ES-I3 (cell line): ENCODE results near the gene F2.
"Not testable (repeated sequence)": the region's sequence is repeated elsewhere in the genome, so short reads cannot be mapped to it uniquely, and the experiment has no call there.

ENCODE experiments used
- H3K36me3 ChIP-seq: 2 replicates; pipeline ENCODE4 v1.6.1; 2013; ENCODE audit warnings: mild to moderate bottlenecking, low read length, control low read depth, moderate library complexity; ENCODE audit not compliant: insufficient read depth
- H3K4me1 ChIP-seq: 2 replicates; pipeline ENCODE4 v1.6.1; 2013; ENCODE audit warnings: mild to moderate bottlenecking, control low read depth, low read length; ENCODE audit not compliant: insufficient read depth
- H3K9ac ChIP-seq: 2 replicates; pipeline ENCODE4 v1.6.1; 2013; ENCODE audit warnings: low read depth, mild to moderate bottlenecking, low read length, moderate library complexity
- H3K9me3 ChIP-seq: 2 replicates; pipeline ENCODE4 v1.6.1; 2013; ENCODE audit warnings: mild to moderate bottlenecking, low read length, moderate library complexity; ENCODE audit not compliant: control insufficient read depth, insufficient read depth

Gene F2

GRCh38 chr11:46719048-46719542 lies at the start of gene F2:
Gene F2 (plus strand): TSS chr11:46719213. CDS start chr11:46719236, 23 bp downstream.
- Histone ChIP-seq H3K9ac (no peak within 1 kb of the TSS), H3K4me1 (peaks cover 4% of the 10 kb centered on the region; the same call in 1 of the 2 replicates), H3K9me3 (no peaks in the 10 kb centered on the region), H3K36me3 (no peaks in the 10 kb centered on the region)

DNA sequence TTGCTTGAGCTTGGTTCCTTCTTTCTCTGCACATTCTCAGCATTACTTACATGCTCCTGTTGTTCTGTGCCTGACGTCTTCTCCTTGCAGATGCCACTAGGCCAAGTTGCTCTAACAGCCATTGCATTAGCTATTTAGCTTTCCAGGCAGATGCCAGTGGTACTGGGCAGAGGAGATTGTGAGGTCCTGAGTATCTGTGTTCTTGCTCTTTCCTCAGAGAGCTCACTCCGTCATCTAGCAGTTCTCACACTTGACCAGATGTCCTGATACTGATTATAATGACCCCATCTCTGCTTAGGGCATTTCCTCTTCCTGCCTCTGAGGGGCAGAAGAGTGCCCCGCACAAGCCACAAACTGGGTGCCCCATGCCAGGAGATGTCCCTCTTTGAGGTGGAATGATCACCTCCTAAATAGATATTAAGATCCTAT lies 49.3 kb upstream of the F2 start:
- Histone ChIP-seq H3K9ac (no peak overlapping the region), H3K36me3 (peaks cover 25% of the 10 kb centered on the region), H3K9me3 (no peaks in the 10 kb centered on the region), H3K4me1 (peaks cover 12% of the 10 kb centered on the region)

GRCh38 chr11:46670521-46670920 lies 48.5 kb upstream of the F2 start:
- Histone ChIP-seq H3K4me1 (peaks cover 16% of the 10 kb centered on the region), H3K36me3 (peaks cover 22% of the 10 kb centered on the region)
- H3K9me3 ChIP-seq, H3K9ac ChIP-seq: not testable (repeated sequence)

DNA sequence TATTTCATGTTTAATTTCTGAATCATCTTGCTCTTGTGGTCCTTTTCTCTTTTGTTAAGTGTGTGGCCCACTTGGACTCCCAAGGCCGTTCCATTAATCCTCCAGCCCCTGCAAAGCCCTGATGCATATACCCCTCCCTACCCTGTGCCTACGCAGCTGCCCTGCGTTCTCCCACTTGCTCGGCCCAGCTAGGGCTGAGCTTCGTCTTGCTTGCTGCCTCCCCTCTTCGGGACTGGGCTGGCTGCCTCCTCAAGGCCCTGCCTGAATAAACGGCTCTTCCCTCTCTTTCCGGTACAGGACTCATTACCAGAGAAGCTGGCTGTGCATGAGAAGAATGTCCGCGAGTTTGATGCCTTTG lies 47.1 kb upstream of the F2 start:
- Histone ChIP-seq H3K36me3 (peaks cover 22% of the 10 kb centered on the region), H3K9ac (no peak overlapping the region)

GRCh38 chr11:46672381-46672839 lies 46.6 kb upstream of the F2 start:
- H3K36me3 ChIP-seq, result peaks cover 22% of the 10 kb centered on the region
- no peak overlapping the region for H3K9ac ChIP-seq
- H3K4me1 ChIP-seq, result peaks cover 16% of the 10 kb centered on the region
- H3K9me3 ChIP-seq, result no peaks in the 10 kb centered on the region

More for the DNA sequence above, 47.1 kb upstream of the F2 start:
- Histone ChIP-seq H3K9me3 (no peaks in the 10 kb centered on the region), H3K4me1 (peaks cover 16% of the 10 kb centered on the region)

DNA sequence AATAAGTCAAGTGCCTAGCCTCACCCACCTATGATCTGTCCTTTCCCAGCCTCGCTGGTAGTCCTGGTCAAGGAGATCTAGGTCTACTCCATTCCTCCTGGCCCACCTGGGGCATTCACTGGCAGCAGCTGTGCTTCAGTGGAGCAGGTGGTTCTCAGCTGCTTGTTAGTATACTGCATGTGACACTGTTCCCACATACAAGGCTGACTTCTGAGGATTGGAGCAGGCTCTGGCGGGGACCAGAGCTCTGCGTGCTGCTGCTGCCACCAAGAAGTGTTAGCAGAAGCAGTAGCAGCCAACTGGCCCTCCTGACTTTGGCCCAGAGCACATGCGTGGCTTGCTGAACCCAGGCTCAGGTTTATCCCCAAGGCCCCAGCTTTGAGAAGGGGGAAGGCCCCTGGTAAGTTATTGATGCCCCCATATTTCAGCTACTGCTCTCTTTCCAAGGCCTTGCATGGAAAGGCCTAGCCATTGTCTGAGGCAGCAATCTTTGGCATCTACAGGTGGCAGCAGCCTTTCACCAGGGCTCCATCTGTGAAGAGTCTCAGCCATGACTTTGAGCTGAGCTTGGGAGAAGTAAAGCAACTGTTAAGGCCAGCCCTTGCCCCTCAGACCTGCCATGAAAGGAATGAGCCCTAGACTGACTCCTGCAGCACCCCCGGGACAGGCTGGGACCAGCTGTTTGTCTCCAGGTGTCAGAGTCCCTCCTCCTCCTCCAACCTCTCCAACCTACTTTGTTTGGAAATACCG lies 45.1 kb upstream of the F2 start:
- Histone ChIP-seq H3K9me3 (no peaks in the 10 kb centered on the region), H3K36me3 (peaks cover 18% of the 10 kb centered on the region), H3K4me1 (peaks cover 16% of the 10 kb centered on the region), H3K9ac (no peak overlapping the region)

DNA sequence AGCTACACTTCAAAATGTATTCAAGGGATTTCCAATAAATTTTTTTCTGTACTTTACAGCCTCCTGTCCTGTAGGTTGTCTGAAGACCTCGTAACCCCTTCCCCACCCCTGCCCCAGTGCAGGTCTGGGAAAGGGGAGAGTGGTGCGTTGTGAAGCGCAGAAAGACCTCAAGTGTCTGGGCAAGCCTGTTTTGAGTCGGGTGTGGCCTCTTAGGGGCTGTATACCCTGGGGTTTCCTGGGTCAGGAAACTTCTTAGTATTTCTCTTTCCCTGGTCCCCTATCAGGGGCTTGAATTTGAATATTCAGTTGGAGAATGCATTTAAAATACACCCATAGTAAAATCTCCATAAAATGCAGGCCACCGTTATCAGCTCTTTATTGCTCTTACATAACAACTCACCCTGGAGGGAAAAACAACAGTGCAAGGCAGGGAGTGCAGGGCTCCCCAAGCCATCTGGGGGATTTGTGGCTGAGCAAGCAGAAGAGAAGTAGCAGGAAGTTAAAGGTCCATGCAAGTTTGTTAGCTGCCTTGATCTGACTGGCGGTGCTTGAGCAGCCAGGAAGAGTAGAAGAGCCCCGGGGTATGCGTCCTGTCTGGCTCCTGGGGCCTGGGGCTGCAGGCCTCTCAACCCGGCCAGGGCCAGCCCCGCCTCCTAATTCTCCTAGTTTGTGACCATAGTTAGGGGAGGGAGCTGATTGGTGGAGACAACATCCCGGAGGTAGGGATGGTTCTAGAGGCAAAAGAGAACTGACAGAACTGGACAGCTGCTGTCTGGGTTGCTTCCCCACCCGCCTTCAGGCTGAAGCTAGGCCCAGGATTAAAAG lies 44.3 kb upstream of the F2 start:
- H3K4me1 ChIP-seq, result peaks cover 16% of the 10 kb centered on the region

GRCh38 chr11:46675288-46675851 lies 43.6 kb upstream of the F2 start:
- Histone ChIP-seq H3K36me3 (peaks cover 20% of the 10 kb centered on the region), H3K4me1 (peaks cover 16% of the 10 kb centered on the region), H3K9ac (no peak overlapping the region), H3K9me3 (no peaks in the 10 kb centered on the region)

More for the DNA sequence above, 44.3 kb upstream of the F2 start:
- Histone ChIP-seq H3K36me3 (peaks cover 15% of the 10 kb centered on the region), H3K9me3 (no peaks in the 10 kb centered on the region), H3K9ac (no peak overlapping the region)

DNA sequence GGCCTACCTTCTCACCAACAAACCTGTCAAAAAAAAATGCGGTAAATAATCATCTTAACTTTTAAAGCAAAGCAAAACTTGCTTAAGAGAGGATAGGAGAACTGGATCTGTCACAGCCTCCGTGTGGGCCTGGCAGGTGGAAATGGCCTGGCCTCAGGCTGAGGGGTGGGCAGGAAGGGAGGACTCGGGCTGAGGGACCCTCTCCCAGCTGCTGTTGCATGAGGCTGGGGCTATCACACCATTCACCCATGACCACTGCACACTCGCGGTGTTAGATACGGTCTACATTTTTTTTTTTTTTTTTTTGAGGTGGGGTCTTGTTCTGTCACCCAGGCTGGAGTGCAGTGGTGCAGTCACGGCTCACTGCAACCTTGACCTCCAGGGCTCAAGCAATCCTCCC lies 43.1 kb upstream of the F2 start:
- no peak overlapping the region for H3K9ac ChIP-seq
- H3K9me3 ChIP-seq, result no peaks in the 10 kb centered on the region
- H3K4me1 ChIP-seq, result peaks cover 16% of the 10 kb centered on the region
- peaks cover 18% of the 10 kb centered on the region for H3K36me3 ChIP-seq

DNA sequence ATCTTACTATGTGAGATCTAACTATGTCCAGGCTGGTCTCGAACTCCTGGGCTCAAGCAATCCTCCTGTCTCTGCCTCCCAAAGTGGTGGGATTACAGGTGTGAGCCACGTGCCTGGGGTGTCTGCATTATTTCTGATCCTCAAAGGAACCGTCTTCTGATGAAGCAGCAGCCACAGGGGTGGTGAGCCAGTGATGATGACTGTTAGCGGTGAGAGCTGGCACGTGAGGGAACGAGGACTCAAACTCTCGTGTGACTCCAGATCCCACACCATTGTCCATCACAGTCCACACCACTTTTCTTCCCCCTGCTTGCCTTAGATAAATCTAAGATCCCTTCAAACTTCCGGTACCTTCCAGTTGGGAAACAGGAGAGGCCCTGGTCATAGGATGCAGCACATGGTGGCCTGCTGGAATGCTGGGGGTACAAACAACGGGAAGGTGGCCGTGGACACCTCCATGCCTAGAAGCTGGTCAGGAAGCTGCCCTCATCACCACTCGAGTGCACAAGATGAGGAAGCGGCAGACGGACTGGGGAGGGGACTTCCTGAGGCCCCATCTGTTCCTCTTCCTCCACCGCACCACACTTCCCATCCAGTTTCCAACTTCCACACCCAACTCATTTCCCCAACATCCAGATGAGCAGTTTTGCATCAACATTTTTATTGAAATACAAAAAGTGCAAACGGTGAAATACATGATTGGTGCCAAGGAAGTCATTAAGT lies 42.4 kb upstream of the F2 start:
- Histone ChIP-seq H3K36me3 (peaks cover 15% of the 10 kb centered on the region), H3K9ac (no peak overlapping the region), H3K4me1 (peaks cover 16% of the 10 kb centered on the region), H3K9me3 (no peaks in the 10 kb centered on the region)

- Histone ChIP-seq H3K4me1 (peaks cover 16% of the 10 kb centered on the region), H3K9me3 (no peaks in the 10 kb centered on the region), H3K36me3 (peaks cover 11% of the 10 kb centered on the region; the same call in 1 of the 2 replicates), H3K9ac (no peak overlapping the region)
These were observed 41.8 kb upstream of the F2 start for GRCh38 chr11:46677169-46677568.

DNA sequence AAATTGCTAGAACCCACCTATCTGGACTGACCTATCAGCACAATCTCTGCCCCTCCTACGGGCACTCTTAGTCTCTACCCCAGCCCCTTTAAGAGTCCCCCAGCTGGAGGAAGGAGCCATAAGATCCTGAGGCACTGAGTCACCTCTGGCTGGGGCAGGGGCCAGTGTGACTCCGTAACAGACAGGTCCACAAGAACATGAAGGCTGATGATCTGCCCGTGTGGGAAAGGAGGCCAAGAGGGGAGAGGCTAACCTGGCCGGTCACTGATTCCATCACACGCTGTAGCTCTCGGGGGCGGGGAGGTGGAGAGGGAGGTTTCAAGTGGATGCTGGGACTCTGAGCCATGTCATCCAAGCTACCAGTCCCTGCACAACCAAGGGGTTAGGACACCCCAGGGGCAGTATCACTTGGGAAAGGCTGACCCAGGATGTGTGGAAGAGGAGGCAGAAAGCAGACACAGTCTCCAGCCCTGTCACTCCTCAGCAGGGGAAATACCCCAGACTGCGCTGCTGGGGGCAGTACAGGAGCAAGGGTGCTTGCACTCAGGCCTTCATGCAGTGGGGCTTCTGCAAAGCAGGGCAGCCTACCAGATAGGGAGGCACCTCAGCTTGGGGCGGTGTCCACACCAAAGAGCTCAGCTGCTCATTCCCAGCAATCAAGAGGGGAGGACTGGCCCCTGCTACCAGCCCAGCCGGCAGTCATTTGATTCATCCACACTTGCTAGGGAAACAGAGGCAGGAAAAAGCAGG lies 40.8 kb upstream of the F2 start:
- Histone ChIP-seq H3K4me1 (peaks cover 16% of the 10 kb centered on the region), H3K9ac (no peak overlapping the region), H3K9me3 (no peaks in the 10 kb centered on the region), H3K36me3 (0 out of 2 replicates have a peak, but pooled peaks cover 5% of the 10 kb centered on the region)

- H3K9me3 ChIP-seq, result no peaks in the 10 kb centered on the region
- H3K4me1 ChIP-seq, result peaks cover 14% of the 10 kb centered on the region
- 0 out of 2 replicates have a peak, but pooled peaks cover 5% of the 10 kb centered on the region for H3K36me3 ChIP-seq
- no peak overlapping the region for H3K9ac ChIP-seq
These were observed 40.3 kb upstream of the F2 start for GRCh38 chr11:46678741-46679130.
